Right lobe of liver (tissue), 4 donors: ENCODE data around the gene MSX1.

Experiments used
- CTCF ChIP-seq, 4 donors: fragments of 200-600 bp in 3 of 4; fragments of 450-650 bp in 1 of 4; IDR thresholded peaks; one replicate each; pipeline versions ENCODE4 v1.5.1 to v1.8.0; 2016 to 2022; ENCODE audit warnings: antibody characterized with exemption in 4 of 4, mild to moderate bottlenecking in 2 of 4
- POLR2A ChIP-seq: fragments of 450-650 bp; IDR thresholded peaks from one replicate; pipeline ENCODE4 v1.6.1; 2017; ENCODE audit warnings: antibody characterized with exemption, mild to moderate bottlenecking
- donor health status: DM: no; HTN: no; CAD: no.
- donor health status: DM: no; HTN: no; CAD: no.
- donor health status: DM: no; HTN: yes; CAD: no.

GRCh38 chr4:4838051-4838935 lies 21.2 kb upstream of the MSX1 start:
- TF ChIP-seq CTCF (IDR thresholded peaks at IDR 0.05) (no peak), POLR2A (no peak)
